K562 (cell line): ENCODE results near the gene MARCHF9. TPM values are rescaled to one million over a fixed set of nuclear protein-coding genes. Genes with fewer than 3 reads are reported as not detected.

Experiments used
- ATAC-seq: fragments of 200-7000 bp; cut with Tn5 transposase; 3 replicates; pipeline ENCODE4 v1.9.1; 2020; ENCODE audit warnings: moderate library complexity
- BruUV-seq: library from RNA; stranded (reverse); fragments of 400-500 nt; replicated peaks from 2 replicates; lab custom pipeline; 2021; lab: Mats Ljungman, UMichigan
- CTCF ChIA-PET: fragments of 300-600 bp; formaldehyde crosslinking; extraction: SDS; loops from one replicate; lab custom pipeline; 2021; ENCODE audit warnings: low intra/inter-chr PET ratio; lab: Yijun Ruan, JAX
- POLR2A ChIA-PET: fragments of 300-600, 350-650 bp; sonication (Branson Sonifier 250); formaldehyde crosslinking; extraction: SDS; loops from one replicate; lab custom pipeline; 2021; ENCODE audit warnings: antibody characterized with exemption, inconsistent platforms; lab: Yijun Ruan, JAX
- DNase-seq, 4 experiments: peaks; one replicate each; pipeline versions ENCODE4 v3.0.0 to v3.0.0-alpha.2; 2011 to 2018; ENCODE audit warnings: low spot score in 3 of 4, mixed read lengths in 3 of 4; ENCODE audit errors: extremely low read depth in 1 of 4
- FAIRE-seq: peaks from 2 replicates; lab custom pipeline; 2011; peaks lifted over from hg19 to GRCh38; lab: Jason Lieb, UNC
- H2AFZ ChIP-seq: 2 replicates; pipeline ENCODE4 v1.6.0; 2011; ENCODE audit warnings: low read depth, low read length, control low read depth, inconsistent platforms
- H3K27ac ChIP-seq: fragments of 200-600 bp; 3 replicates; pipeline ENCODE4 v1.8.0; 2011; ENCODE audit warnings: low read depth, mild to moderate bottlenecking, control low read depth, inconsistent platforms, low read length, moderate library complexity, mixed read lengths; ENCODE audit errors: extremely low read depth
- H3K27me3 ChIP-seq, 2 experiments: fragments of 300-600 bp in 1 of 2; 2 replicates in 1 of 2; 3 replicates in 1 of 2; pipeline versions ENCODE4 v1.6.0 to v1.8.0; 2011; ENCODE audit warnings: inconsistent platforms in 2 of 2, low read length in 2 of 2, mild to moderate bottlenecking in 1 of 2, mixed read lengths in 1 of 2, moderate library complexity in 1 of 2; ENCODE audit not compliant: control insufficient read depth in 2 of 2, insufficient read depth in 2 of 2
- H3K36me3 ChIP-seq: fragments of 300-600 bp; 3 replicates; pipeline ENCODE4 v1.8.0; 2011; ENCODE audit warnings: mild to moderate bottlenecking, low read length, inconsistent platforms; ENCODE audit not compliant: control insufficient read depth, insufficient read depth
- H3K4me1 ChIP-seq, 2 experiments: fragments of 200-600 bp in 1 of 2; replicated peaks in 1 of 2; 2 replicates in 1 of 2; 3 replicates in 1 of 2; pipeline versions ENCODE4 v1.5.1 to v1.8.0; 2011; ENCODE audit warnings: inconsistent platforms in 2 of 2, low read length in 2 of 2, mild to moderate bottlenecking in 1 of 2, mixed read lengths in 1 of 2, moderate library complexity in 1 of 2; ENCODE audit not compliant: control insufficient read depth in 2 of 2, insufficient read depth in 2 of 2
- H3K4me2 ChIP-seq: 2 replicates; pipeline ENCODE4 v1.6.1; 2011; ENCODE audit warnings: low read length, control low read depth, inconsistent platforms, mixed read lengths; ENCODE audit not compliant: insufficient read depth
- H3K4me3 ChIP-seq: fragments of 200-600 bp; sonication (generic), shearing (Covaris generic); 2 replicates; pipeline ENCODE4 v1.5.1; 2016; ENCODE audit warnings: control low read depth, inconsistent platforms
- H3K79me2 ChIP-seq: fragments of 200-600 bp; 3 replicates; pipeline ENCODE4 v1.8.0; 2011; ENCODE audit warnings: low read length, inconsistent platforms; ENCODE audit not compliant: control insufficient read depth, insufficient read depth
- H3K9ac ChIP-seq, 2 experiments: 2 replicates each; pipeline versions ENCODE4 v1.6.0 to v1.6.1; 2011; ENCODE audit warnings: low read depth in 2 of 2, low read length in 2 of 2, control low read depth in 1 of 2, inconsistent platforms in 1 of 2, mild to moderate bottlenecking in 1 of 2, mixed read lengths in 1 of 2; ENCODE audit not compliant: insufficient read depth in 1 of 2
- H3K9me1 ChIP-seq: one replicate; pipeline ENCODE4 v1.6.0; 2011; ENCODE audit warnings: inconsistent platforms, mild to moderate bottlenecking, low read length, moderate library complexity; ENCODE audit not compliant: control insufficient read depth, insufficient read depth
- H3K9me3 ChIP-seq: replicated peaks from 2 replicates; pipeline ENCODE4 v1.5.1; 2011; ENCODE audit warnings: low read depth, low read length, inconsistent platforms; ENCODE audit not compliant: control insufficient read depth, insufficient read depth
- H4K20me1 ChIP-seq: replicated peaks from 2 replicates; pipeline ENCODE4 v1.6.1; 2011; ENCODE audit warnings: low read length, inconsistent platforms, mixed read lengths; ENCODE audit not compliant: control insufficient read depth, insufficient read depth
- BHLHE40 ChIP-seq: IDR thresholded peaks from 2 replicates; pipeline ENCODE4 v1.6.1; 2011; ENCODE audit warnings: low read length, improper control_type of control experiment
- BRF1 ChIP-seq: IDR thresholded peaks from 3 replicates; pipeline ENCODE4 v1.6.1; 2011; ENCODE audit warnings: borderline replicate concordance, mild to moderate bottlenecking; ENCODE audit not compliant: insufficient read length; ENCODE audit errors: extremely low read depth
- CTBP1 ChIP-seq: fragments of 450-650 bp; IDR thresholded peaks from 2 replicates; pipeline ENCODE4 v1.6.1; 2016; ENCODE audit warnings: borderline replicate concordance
- EHMT2 ChIP-seq: fragments of 450-650 bp; IDR thresholded peaks from 2 replicates; pipeline ENCODE4 v1.6.1; 2018; ENCODE audit warnings: antibody characterized with exemption
- FOSL1 ChIP-seq: fragments of 200-800 bp; sonication (Bioruptor generic); conservative IDR thresholded peaks from 2 replicates; pipeline ENCODE4 v1.6.1; 2016; ENCODE audit warnings: missing genetic modification characterization, missing compliant biosample characterization
- FOXJ3 ChIP-seq: sonication (generic); formaldehyde crosslinking; IDR thresholded peaks from 2 replicates; pipeline ENCODE4 v1.4.0; 2020; ENCODE audit warnings: mild to moderate bottlenecking, missing genetic modification reagents
- KDM4B ChIP-seq, 2 experiments: fragments of 450-650 bp in 1 of 2; sonication (generic) in 1 of 2; IDR thresholded peaks; 2 replicates each; pipeline ENCODE4 v1.6.1; 2016 to 2017; ENCODE audit warnings: borderline replicate concordance in 2 of 2, antibody characterized with exemption in 1 of 2, low read depth in 1 of 2, mild to moderate bottlenecking in 1 of 2
- MED1 ChIP-seq: sonication (generic); formaldehyde crosslinking; IDR thresholded peaks from 2 replicates; pipeline ENCODE4 v1.8.1; 2023; ENCODE audit warnings: missing genetic modification reagents, borderline replicate concordance
- NR2C1 ChIP-seq, 2 experiments: fragments of 450-650 bp; IDR thresholded peaks; 2 replicates each; pipeline ENCODE4 v1.6.1; 2017; ENCODE audit warnings: mild to moderate bottlenecking in 2 of 2, antibody characterized with exemption in 1 of 2, inconsistent platforms in 1 of 2, missing compliant biosample characterization in 1 of 2, missing genetic modification characterization in 1 of 2
- RFX1 ChIP-seq: fragments of 450-650 bp; IDR thresholded peaks from 2 replicates; pipeline ENCODE4 v1.6.1; 2016; ENCODE audit warnings: mild to moderate bottlenecking, moderate library complexity
- SMAD1 ChIP-seq: fragments of 150-350 bp; IDR thresholded peaks from 2 replicates; pipeline ENCODE4 v1.6.1; 2014; ENCODE audit warnings: low read length, low read depth; ENCODE audit not compliant: partially characterized antibody
- SMARCA5 ChIP-seq: fragments of 450-650 bp; IDR thresholded peaks from 2 replicates; pipeline ENCODE4 v1.6.1; 2016
- XRCC4 ChIP-seq: IDR thresholded peaks from one replicate; pipeline ENCODE4 v1.6.1; 2011; ENCODE audit not compliant: insufficient read depth, insufficient read length; ENCODE audit errors: extremely low read depth
- ZNF324 ChIP-seq: fragments of 250-450 bp; sonication (Bioruptor Pico); IDR thresholded peaks from 2 replicates; pipeline ENCODE4 v1.4.0; 2020; ENCODE audit warnings: mild to moderate bottlenecking
- ZNF384 ChIP-seq: IDR thresholded peaks from 2 replicates; pipeline ENCODE4 v1.6.1; 2012; ENCODE audit warnings: low read depth, low read length, improper control_type of control experiment
- ZNF77 ChIP-seq: fragments of 250-450 bp; sonication (Bioruptor Pico); IDR thresholded peaks from 2 replicates; pipeline ENCODE4 v1.5.0; 2020
- WGBS: fragments of 100-300 bp; shearing (Covaris generic); methylation state at CpG from one replicate; pipeline ENCODE4 v1.1.6; 2016; ENCODE audit warnings: low coverage, mixed read lengths; ENCODE audit not compliant: insufficient coverage; ENCODE audit errors: missing lambda C conversion rate; 5-methylcytosine and 5-hydroxymethylcytosine counted together
- in situ Hi-C: fragments of 300-500 bp; cut with MboI; formaldehyde crosslinking; loops from 4 replicates; pipeline ENCODE4 v1.15.0; 2018; ENCODE audit warnings: inconsistent platforms, mixed read lengths
- intact Hi-C: fragments of 100-400 bp; cut with micrococcal nuclease; formaldehyde crosslinking; loops from 2 replicates; pipeline ENCODE4 v1.14.2; 2022
- polyA plus RNA-seq, 8 experiments: library from polyadenylated mRNA; depleted of rRNA in 4 of 8; stranded (reverse) in 5 of 8; unstranded in 3 of 8; fragments of >200 nt; fragmentation: Nextera tagmentation in 2 of 8; fragmentation: Illumina TruSeq in 1 of 8; extraction: Ambion mirVana in 2 of 8; extraction: Trizol in 1 of 8; gene quantifications; 2 replicates each; pipeline versions ENCODE4 v1.2.1 to v1.2.3, GENCODE V29; 2011 to 2014; ENCODE audit warnings: inconsistent platforms in 1 of 8, missing spikeins in 1 of 8
- total RNA-seq, 7 experiments: library from RNA; depleted of rRNA in 6 of 7; stranded (reverse); fragments of >200 nt in 6 of 7; fragmentation: Illumina TruSeq in 2 of 7; extraction: Trizol in 2 of 7; gene quantifications; 2 replicates each; pipeline versions ENCODE4 v1.2.1 to v1.2.3, GENCODE V29; 2011 to 2021; ENCODE audit warnings: low replicate concordance in 1 of 7
- TF ChIP-seq, protein P1 (sequence below): fragments of 250-450 bp; sonication (Bioruptor Pico); IDR thresholded peaks from 2 replicates; pipeline ENCODE4 v1.9.0; 2021; ENCODE audit warnings: mild to moderate bottlenecking, inconsistent platforms
- TF ChIP-seq, protein P2 (sequence below): fragments of 250-450 bp; sonication (Bioruptor Pico); IDR thresholded peaks from 2 replicates; pipeline ENCODE4 v1.9.0; 2021; ENCODE audit warnings: mild to moderate bottlenecking
- TF ChIP-seq, protein P3 (sequence below), 2 experiments: fragments of 150-350 bp in 1 of 2; IDR thresholded peaks; 2 replicates each; pipeline ENCODE4 v1.6.1; 2012 to 2016; ENCODE audit warnings: low read depth in 2 of 2, low read length in 2 of 2, mild to moderate bottlenecking in 1 of 2, moderate library complexity in 1 of 2

MARCHF9 gene
- total and polyA plus RNA-seq, 9 of the 15 experiments (the other 6 are each of a cell fraction or from before 2014, with no cell fraction given): 0.80 to 12.4 (median 6.2) TPM

DNA sequence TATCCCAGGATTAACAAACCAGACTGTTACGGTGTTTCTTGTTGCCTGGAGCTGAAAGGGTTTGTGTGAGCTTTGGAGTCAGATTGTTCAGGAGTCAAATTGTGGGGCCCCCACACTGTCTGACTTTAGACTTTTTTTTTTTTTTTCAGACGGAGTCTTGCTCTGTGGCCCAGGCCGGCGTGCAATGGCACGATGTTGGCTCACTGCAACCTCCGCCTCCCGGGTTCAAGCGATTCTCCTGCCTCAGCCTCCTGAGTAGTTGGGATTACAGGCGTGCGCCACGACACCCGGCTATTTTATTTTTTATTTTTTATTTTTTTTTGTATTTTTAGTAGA is 28.5 kb downstream of the MARCHF9 start:
- Histone ChIP-seq H3K9ac (peak overlapping the region; percentile 89 to 99), H4K20me1 (no peaks in the 10 kb centered on the region), H3K4me1 (peaks cover 8 to 12% of the 10 kb centered on the region in 2 experiments; a peak in 4 of 5 replicates), H3K4me3 (peak overlapping the region; percentile 69), H3K36me3 (peaks cover 53% of the 10 kb centered on the region), H3K9me1 (no peaks in the 10 kb centered on the region), H3K27ac (peak overlapping the region; percentile 75), H3K27me3 (no peaks in the 10 kb centered on the region), H3K9me3 (no peaks in the 10 kb centered on the region), H3K79me2 (peaks cover 28% of the 10 kb centered on the region), H2AFZ (0 out of 2 replicates have a peak overlapping the region, but pooled peaks have one; percentile 87), H3K4me2 (peak overlapping the region; percentile 96)
- ATAC-seq: peak; percentile 11
- POLR2A ChIA-PET: interaction anchor here (0.6 to 1.3 kb wide), 9 partner anchors 10 to 41 kb away, joined by 3 to 7 read pairs (median 4); partner anchors contain the start of genes CYP27B1, EEF1AKMT3 and METTL1
- intact Hi-C loops: no loop called here
- 31% methylated on average over 7 of the region's 12 CpGs for WGBS
- BruUV-seq: no TSS peak
- in situ Hi-C loops: no loop called here
- FAIRE-seq: no peak
- CTCF ChIA-PET: interaction anchor here (0.6 to 1.9 kb wide), 2 partner anchors 121 to 123 kb away, joined by 4 to 14 read pairs; no protein-coding TSS in a partner anchor
- no peak for DNase-seq
- TF ChIP-seq FOXJ3 (CRISPR knock-in tag) (no peak), SMARCA5 (no peak), ZNF77 (no peak), ZNF384 (no peak), EHMT2 (no peak), ZNF324 (CRISPR knock-in tag) (no peak), NR2C1 (IDR thresholded peaks at IDR 0.05) (no peak), NR2C1 (tag; IDR thresholded peaks at IDR 0.05) (no peak), KDM4B (IDR thresholded peaks at IDR 0.05; ENCODE audit: borderline replicate concordance in 2 of 2, low read depth in 1 of 2) (no peak), XRCC4 (no peak), FOSL1 (tag) (no peak), RFX1 (no peak), CTBP1 (no peak), BRF1 (no peak), BHLHE40 (no peak), SMAD1 (no peak), MED1 (CRISPR knock-in tag) (no peak)
- TF ChIP-seq, protein P1, sequence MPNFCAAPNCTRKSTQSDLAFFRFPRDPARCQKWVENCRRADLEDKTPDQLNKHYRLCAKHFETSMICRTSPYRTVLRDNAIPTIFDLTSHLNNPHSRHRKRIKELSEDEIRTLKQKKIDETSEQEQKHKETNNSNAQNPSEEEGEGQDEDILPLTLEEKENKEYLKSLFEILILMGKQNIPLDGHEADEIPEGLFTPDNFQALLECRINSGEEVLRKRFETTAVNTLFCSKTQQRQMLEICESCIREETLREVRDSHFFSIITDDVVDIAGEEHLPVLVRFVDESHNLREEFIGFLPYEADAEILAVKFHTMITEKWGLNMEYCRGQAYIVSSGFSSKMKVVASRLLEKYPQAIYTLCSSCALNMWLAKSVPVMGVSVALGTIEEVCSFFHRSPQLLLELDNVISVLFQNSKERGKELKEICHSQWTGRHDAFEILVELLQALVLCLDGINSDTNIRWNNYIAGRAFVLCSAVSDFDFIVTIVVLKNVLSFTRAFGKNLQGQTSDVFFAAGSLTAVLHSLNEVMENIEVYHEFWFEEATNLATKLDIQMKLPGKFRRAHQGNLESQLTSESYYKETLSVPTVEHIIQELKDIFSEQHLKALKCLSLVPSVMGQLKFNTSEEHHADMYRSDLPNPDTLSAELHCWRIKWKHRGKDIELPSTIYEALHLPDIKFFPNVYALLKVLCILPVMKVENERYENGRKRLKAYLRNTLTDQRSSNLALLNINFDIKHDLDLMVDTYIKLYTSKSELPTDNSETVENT: no peak
- TF ChIP-seq, protein P2, sequence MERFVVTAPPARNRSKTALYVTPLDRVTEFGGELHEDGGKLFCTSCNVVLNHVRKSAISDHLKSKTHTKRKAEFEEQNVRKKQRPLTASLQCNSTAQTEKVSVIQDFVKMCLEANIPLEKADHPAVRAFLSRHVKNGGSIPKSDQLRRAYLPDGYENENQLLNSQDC (CRISPR knock-in tag): no peak
- TF ChIP-seq, protein P3, sequence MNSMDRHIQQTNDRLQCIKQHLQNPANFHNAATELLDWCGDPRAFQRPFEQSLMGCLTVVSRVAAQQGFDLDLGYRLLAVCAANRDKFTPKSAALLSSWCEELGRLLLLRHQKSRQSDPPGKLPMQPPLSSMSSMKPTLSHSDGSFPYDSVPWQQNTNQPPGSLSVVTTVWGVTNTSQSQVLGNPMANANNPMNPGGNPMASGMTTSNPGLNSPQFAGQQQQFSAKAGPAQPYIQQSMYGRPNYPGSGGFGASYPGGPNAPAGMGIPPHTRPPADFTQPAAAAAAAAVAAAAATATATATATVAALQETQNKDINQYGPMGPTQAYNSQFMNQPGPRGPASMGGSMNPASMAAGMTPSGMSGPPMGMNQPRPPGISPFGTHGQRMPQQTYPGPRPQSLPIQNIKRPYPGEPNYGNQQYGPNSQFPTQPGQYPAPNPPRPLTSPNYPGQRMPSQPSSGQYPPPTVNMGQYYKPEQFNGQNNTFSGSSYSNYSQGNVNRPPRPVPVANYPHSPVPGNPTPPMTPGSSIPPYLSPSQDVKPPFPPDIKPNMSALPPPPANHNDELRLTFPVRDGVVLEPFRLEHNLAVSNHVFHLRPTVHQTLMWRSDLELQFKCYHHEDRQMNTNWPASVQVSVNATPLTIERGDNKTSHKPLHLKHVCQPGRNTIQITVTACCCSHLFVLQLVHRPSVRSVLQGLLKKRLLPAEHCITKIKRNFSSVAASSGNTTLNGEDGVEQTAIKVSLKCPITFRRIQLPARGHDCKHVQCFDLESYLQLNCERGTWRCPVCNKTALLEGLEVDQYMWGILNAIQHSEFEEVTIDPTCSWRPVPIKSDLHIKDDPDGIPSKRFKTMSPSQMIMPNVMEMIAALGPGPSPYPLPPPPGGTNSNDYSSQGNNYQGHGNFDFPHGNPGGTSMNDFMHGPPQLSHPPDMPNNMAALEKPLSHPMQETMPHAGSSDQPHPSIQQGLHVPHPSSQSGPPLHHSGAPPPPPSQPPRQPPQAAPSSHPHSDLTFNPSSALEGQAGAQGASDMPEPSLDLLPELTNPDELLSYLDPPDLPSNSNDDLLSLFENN (IDR thresholded peaks at IDR 0.05; ENCODE audit: low read depth in 2 of 2, low read length in 2 of 2): no peak
